NCI-H69 (cell line): Measurements from ENCODE around the gene FAM240A.

ENCODE experiments used
- DNase-seq: peaks from one replicate; lab custom pipeline; 2025; lab: John Stamatoyannopoulos, UW

The FAM240A gene

GRCh38 chr3:46626039-46626438 is 13.7 kb downstream of the FAM240A start:
- DNase-seq, result no peak

- DNase-seq, result no peak
These were observed 14.8 kb downstream of the FAM240A start for GRCh38 chr3:46627078-46627477.

- DNase-seq, result peak; percentile 23
These were observed 16.6 kb downstream of the FAM240A start for GRCh38 chr3:46628901-46629369.

GRCh38 chr3:46629551-46630517 is 17.5 kb downstream of the FAM240A start:
- peak; percentile 91 for DNase-seq

DNA sequence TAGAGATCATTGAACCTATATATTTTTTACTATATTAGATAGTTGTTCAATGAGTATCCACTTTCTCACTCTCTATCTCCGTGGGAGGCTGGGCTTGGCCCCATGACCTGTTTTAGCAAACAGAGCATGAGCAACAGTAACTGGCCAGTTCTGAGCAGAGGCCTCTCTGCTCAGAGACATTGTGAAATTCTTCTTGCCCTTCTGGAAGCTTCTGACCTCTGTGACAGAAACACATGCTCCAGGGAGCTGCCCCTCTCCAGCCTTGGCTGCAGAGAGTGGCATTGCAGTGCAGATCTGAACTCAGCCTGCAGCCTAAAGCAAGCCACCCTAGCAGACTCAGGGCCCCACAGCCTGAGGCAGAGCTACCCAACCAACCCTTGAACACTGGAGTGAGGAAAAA is 20.5 kb downstream of the FAM240A start:
- no peak for DNase-seq

- DNase-seq, result no peak
These were observed 22.5 kb downstream of the FAM240A start for GRCh38 chr3:46634856-46635255.

DNA sequence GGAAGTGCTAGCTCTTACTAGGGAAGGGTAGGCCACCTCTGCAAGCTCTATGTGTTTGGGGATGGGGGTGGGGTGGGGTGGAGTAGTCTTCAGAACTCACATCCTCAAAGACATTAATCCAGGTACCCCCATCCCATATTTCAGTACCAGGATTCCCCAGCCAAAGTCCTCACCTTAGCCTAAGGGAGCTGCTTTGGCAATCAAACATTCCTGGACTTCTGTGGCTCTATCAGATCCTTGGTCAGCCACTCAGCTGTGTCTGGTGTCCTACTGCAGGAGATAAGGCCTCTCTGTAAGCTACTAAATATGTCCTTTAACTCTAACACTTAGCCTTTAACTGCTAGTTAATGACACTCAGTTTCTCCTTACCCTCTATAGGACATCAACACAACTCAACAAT is 26.9 kb downstream of the FAM240A start:
- DNase-seq, result no peak

DNA sequence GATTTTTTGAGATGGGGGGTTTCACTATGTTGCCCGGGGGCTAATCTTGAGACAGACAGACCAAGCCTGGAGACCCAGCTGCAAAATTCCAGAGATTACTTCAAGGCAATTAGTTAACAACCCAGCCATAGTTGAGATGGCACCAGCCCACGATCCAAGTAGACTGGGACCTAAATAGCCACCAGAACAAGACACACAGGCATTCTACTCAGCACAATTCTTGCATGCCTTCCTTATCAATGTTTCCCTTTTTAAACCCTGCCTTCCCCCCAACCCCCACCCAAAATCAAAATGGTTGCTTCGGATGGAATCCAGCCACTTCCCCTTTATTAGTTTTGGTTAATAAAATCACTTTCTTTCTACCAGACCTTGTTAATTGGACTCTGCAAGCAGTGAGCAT is 28.6 kb downstream of the FAM240A start:
- no peak for DNase-seq

DNA sequence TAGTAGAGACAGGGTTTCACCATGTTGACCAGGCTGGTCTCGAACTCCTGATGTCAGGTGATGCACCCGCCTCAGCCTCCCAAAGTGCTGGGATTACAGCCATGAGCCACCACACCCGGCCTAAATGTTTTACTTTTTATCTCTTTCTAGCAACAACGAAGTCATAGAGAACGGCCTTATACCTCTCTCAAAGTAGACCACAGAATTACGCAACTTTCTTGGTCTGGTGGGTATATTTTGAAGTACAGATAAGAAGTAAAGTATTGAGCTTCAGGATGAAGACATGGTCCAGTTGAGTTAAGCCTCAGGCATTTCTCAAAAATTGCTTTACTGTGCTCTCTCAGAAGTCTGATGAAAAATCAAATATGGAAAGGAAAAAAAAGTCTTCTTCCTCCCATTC is 30.6 kb downstream of the FAM240A start:
- no peak for DNase-seq

DNA sequence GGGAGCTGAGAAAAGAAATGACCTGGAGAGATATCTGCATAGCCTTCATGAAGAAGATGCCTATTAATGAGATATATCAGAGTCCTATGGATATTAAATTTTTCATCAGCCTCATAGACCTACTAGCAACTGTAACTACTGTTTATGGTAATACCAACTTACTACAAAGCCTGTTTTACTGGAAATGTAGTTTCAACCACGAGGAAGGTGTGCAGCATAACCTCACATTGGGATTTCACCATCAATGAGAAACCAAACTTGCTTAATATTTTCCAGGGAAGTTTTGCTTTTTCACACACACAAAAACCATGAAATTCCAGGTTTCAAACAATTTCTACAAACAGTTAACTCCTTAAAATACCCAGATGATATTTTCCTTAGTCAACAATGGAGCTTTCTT is 31.4 kb downstream of the FAM240A start:
- DNase-seq, result no peak

- no peak for DNase-seq
These were observed 34.4 kb downstream of the FAM240A start for GRCh38 chr3:46646700-46647099.

GRCh38 chr3:46648096-46648495 is 35.8 kb downstream of the FAM240A start:
- DNase-seq, result no peak

- no peak for DNase-seq
These were observed 37.1 kb downstream of the FAM240A start for GRCh38 chr3:46649436-46649835.

- DNase-seq, result no peak
These were observed 38.8 kb downstream of the FAM240A start for GRCh38 chr3:46651084-46651483.

GRCh38 chr3:46655271-46655670 is 42.9 kb downstream of the FAM240A start:
- no peak for DNase-seq

DNA sequence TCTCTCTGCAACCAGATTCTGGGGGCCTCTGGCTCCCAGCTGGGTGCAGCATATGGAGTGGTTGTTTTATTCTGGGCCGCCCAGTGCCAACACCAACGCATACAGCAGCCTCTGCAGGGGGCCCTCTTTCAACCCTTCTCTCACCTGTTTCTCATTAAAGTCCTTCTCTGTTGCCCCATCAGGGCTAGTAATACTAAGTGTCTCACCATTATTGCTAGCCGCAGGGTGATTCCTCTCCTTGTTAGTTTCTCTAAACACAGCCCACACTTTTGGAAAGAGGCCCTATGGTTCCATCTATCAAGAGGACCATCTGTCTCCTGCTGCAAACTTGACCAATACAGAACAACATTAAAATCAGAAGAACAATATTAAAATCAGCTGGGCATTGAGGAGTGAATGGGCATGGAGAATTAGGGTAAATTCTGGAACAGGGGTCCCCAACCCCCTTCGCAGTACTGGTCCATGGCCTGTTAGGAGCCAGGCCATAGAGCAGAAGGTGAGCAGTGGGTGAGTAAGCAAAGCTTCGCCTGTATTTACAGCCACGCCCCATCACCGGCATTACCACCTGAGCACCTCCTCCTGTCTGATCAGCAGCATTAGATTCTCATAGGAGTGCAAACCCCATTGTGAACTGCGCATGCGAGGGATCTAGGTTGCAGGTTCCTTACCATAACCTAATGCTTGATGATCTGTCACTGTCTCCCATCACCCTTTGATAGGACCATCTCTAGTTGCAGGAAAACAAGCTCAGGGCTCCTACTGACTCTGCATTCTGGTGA is 44.6 kb downstream of the FAM240A start:
- DNase-seq, result peak; percentile 97

GRCh38 chr3:46659285-46659684 is 47.0 kb downstream of the FAM240A start:
- DNase-seq, result peak; percentile 71

- peak; percentile 70 for DNase-seq
These were observed 47.7 kb downstream of the FAM240A start for GRCh38 chr3:46660003-46660402.

- DNase-seq, result peak; percentile 78
These were observed 48.5 kb downstream of the FAM240A start for GRCh38 chr3:46660543-46661523.

DNA sequence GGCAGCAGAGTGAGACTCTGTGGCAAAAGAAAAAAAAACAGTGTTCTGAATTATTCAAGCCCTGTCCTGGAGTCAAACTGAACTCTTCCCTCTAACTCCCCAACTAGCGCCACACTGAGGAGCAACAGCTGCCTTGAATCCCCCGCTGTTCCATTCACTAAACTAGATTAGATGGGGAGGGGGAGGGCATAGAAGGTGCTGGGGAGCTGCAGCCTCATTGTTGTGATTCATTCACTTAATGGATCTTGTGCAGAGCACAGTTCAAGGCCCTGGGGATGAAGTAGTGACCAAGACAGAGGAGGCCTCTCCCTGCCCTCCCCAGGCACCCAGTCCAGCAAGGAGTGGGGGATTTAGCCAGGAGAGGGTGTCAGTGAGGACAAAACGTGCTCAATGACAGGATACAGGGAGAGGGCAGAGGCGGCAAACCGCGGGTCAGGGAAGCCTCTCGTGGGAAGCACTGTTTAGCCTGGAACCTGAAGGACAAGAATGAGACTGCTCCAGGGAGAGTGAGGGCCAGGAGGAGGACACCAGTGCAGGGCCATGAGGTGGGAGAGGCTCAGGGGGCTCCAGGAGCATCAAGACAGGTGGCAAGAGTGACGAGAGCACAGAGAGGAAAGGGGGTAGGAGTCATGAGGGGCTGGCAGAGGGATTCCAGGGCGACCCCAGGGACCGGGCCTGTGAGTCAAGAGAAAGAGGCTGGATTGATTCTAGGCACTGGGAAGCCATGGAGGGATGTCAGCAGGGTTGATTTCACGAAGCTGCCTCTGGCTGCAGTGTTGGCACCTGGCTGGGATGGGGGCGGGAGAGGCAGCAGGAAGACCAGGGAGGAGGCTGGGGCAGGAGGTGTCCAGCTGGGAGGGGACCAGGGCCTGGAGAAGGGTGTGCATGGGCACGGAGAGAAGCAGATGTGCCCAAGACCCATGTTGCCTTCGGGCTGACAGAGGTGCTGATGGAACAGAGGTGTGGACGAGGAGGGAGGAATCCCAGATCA is 49.7 kb downstream of the FAM240A start:
- peak; percentile 79 for DNase-seq
